Thoracic aorta (tissue), 2 donors: Measurements from ENCODE around the gene TMPRSS15. TPM values are rescaled to one million over a fixed set of nuclear protein-coding genes. Genes with fewer than 3 reads are reported as not detected.

Source experiments
- ATAC-seq: fragments of 150-250 bp; one replicate; pipeline ENCODE4 v1.8.0; 2017; ENCODE audit warnings: low read depth; ENCODE audit not compliant: insufficient number of reproducible peaks, low FRiP score
- DNase-seq: peaks from one replicate; pipeline ENCODE4 v3.0.0-alpha.2; 2020; ENCODE audit warnings: low spot score
- H3K27ac ChIP-seq, 2 donors: fragments of 200-600 bp; sonication (generic); 1 replicate in 1 of 2; 2 replicates in 1 of 2; pipeline ENCODE4 v1.5.1; 2016; ENCODE audit warnings: mild to moderate bottlenecking in 2 of 2, moderate library complexity in 2 of 2
- H3K27me3 ChIP-seq: fragments of 200-600 bp; sonication (generic); replicated peaks from 2 replicates; pipeline ENCODE4 v1.6.0; 2016; ENCODE audit warnings: mild to moderate bottlenecking; ENCODE audit not compliant: insufficient read depth
- H3K36me3 ChIP-seq: fragments of 200-600 bp; sonication (generic); one replicate; pipeline ENCODE4 v1.5.1; 2016
- H3K4me1 ChIP-seq, 2 donors: fragments of 200-600 bp; sonication (generic); 1 replicate in 1 of 2; 2 replicates in 1 of 2; pipeline versions ENCODE4 v1.5.1 to v1.6.0; 2016; ENCODE audit warnings: low read depth in 2 of 2, mild to moderate bottlenecking in 1 of 2; ENCODE audit not compliant: control insufficient read depth in 1 of 2
- H3K4me3 ChIP-seq: fragments of 200-600 bp; sonication (generic); 2 replicates; pipeline ENCODE4 v1.5.1; 2016; ENCODE audit warnings: mild to moderate bottlenecking
- H3K9me3 ChIP-seq: fragments of 200-600 bp; sonication (generic); 2 replicates; pipeline ENCODE4 v1.5.1; 2016
- CTCF ChIP-seq: fragments of 200-600 bp; sonication (generic); IDR thresholded peaks from one replicate; pipeline ENCODE4 v1.5.1; 2019; ENCODE audit warnings: antibody characterized with exemption
- total RNA-seq, 2 donors: library from RNA; depleted of rRNA; stranded (reverse); fragments of >200 nt; gene quantifications; one replicate each; pipeline versions ENCODE4 v1.1.0 to v1.2.3, GENCODE V29; 2016

Gene TMPRSS15
- total RNA-seq, 2 donors from 2014 or later = not detected

- no peaks in the 10 kb centered on the region for H3K9me3 ChIP-seq
- no peak overlapping the region for H3K27ac ChIP-seq
- no peak for ATAC-seq
- H3K4me3 ChIP-seq = no peak overlapping the region
- no peaks in the 10 kb centered on the region for H3K36me3 ChIP-seq
- no peaks in the 10 kb centered on the region for H3K4me1 ChIP-seq
- H3K27me3 ChIP-seq = no peaks in the 10 kb centered on the region
- TF ChIP-seq CTCF = no peak
- no peak for DNase-seq
Measured at GRCh38 chr21:18370301-18370700, 33.3 kb downstream of the TMPRSS15 start.

- DNase-seq (no peak), ATAC-seq (no peak)
- Histone ChIP-seq H3K4me1 (no peaks in the 10 kb centered on the region), H3K4me3 (no peak overlapping the region), H3K27me3 (no peaks in the 10 kb centered on the region), H3K27ac (no peak overlapping the region), H3K9me3 (no peaks in the 10 kb centered on the region), H3K36me3 (no peaks in the 10 kb centered on the region)
- TF ChIP-seq CTCF = no peak
Measured at GRCh38 chr21:18369115-18369514, 34.5 kb downstream of the TMPRSS15 start.

- Histone ChIP-seq H3K27me3 (no peaks in the 10 kb centered on the region), H3K36me3 (no peaks in the 10 kb centered on the region), H3K27ac (no peak overlapping the region), H3K4me1 (no peaks in the 10 kb centered on the region), H3K4me3 (no peak overlapping the region), H3K9me3 (no peaks in the 10 kb centered on the region)
- ATAC-seq (no peak), DNase-seq (no peak)
- TF ChIP-seq CTCF = no peak
Measured at GRCh38 chr21:18368205-18368604, 35.4 kb downstream of the TMPRSS15 start.

- ATAC-seq (no peak), DNase-seq (no peak)
- H3K36me3 ChIP-seq = no peaks in the 10 kb centered on the region
- no peak overlapping the region for H3K4me3 ChIP-seq
- no peaks in the 10 kb centered on the region for H3K9me3 ChIP-seq
- no peak overlapping the region for H3K27ac ChIP-seq
- no peak for TF ChIP-seq CTCF
- no peaks in the 10 kb centered on the region for H3K27me3 ChIP-seq
- H3K4me1 ChIP-seq = no peaks in the 10 kb centered on the region
Measured at GRCh38 chr21:18356801-18357200, 46.8 kb downstream of the TMPRSS15 start.

- H3K4me1 ChIP-seq = no peaks in the 10 kb centered on the region
- no peak for ATAC-seq
Measured at GRCh38 chr21:18354947-18355346, 48.6 kb downstream of the TMPRSS15 start.

More at GRCh38 chr21:18354947-18355346, 48.6 kb downstream of the TMPRSS15 start:
- Histone ChIP-seq H3K9me3 (no peaks in the 10 kb centered on the region), H3K4me3 (no peak overlapping the region), H3K36me3 (no peaks in the 10 kb centered on the region), H3K27ac (no peak overlapping the region), H3K27me3 (no peaks in the 10 kb centered on the region)
- DNase-seq = no peak
- no peak for TF ChIP-seq CTCF
